GM18858 (cell line): Measurements from ENCODE around the gene GLB1L2.

Source experiments
- ATAC-seq: cut with Tn5 transposase; IDR thresholded peaks from one replicate; pipeline ENCODE4 v1.9.1; 2021; ENCODE audit not compliant: unreplicated experiment

The GLB1L2 gene

GRCh38 chr11:134346101-134346975 is 14.6 kb downstream of the GLB1L2 start:
- ATAC-seq, result no peak

DNA sequence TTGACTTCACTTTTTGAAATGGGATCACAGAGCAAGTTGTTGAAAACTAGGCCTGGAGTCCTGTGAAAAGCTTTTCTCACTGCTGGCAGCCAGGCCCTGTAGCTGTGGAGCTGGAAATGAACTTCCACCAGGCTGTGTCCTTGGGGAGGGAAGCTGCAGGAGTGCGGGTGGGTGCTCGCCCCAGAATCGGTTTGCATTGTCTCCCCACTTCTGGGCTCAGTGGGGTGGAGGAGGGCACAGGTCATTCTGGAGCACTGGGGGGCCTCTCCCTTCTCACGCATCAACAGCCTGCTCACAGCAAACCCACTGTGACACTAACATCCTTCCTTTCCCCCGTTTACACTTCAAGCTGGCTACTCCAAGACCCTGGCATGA is 15.2 kb downstream of the GLB1L2 start:
- ATAC-seq, result no peak

DNA sequence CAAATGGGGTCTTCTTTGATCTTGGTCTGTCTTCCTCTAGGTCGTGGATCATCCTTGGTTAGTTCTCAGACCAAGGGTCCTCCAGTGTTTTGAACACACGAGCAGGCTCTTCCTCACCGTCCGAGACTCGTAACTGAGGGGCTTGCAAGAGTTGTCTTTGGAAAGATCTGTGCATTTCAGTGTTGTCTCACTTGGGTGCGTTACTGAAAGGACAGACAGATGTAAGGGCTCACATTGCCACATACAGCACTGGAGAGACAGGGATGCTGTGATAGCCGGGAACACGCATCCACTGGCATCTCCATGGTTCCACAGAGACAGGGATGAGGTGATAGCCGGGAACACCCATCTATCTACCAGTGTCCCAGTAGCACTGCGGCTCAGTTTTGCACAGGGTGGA is 15.7 kb downstream of the GLB1L2 start:
- ATAC-seq, result no peak

GRCh38 chr11:134349109-134349801 is 17.5 kb downstream of the GLB1L2 start:
- ATAC-seq, result no peak

DNA sequence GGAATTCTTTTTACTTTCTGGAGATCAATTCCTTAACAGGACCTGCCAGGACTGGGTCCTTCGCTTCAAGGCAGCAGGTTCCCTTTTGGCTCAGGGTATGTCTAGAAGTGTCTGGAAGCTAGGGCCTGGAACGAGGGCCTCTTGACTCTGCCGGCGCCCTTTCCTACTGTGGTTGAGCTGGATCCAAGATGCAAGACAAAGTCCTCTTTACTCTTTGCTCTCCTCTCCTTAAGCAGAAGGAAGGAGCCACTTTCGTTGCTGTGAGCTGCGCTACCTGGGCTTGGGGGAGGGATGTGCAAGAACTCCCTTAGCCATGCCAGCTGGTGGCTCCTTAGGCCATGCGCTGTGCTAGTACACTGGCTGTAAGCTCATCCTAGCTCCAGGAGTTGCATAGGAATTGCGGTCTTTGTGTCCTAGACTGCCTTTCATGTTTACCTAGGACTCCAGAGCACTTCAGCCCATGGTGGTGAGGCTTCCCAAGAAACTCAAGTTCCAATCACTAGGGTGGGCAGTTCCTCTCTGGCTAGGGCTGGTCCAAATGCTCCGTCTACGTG is 18.1 kb downstream of the GLB1L2 start:
- no peak for ATAC-seq

DNA sequence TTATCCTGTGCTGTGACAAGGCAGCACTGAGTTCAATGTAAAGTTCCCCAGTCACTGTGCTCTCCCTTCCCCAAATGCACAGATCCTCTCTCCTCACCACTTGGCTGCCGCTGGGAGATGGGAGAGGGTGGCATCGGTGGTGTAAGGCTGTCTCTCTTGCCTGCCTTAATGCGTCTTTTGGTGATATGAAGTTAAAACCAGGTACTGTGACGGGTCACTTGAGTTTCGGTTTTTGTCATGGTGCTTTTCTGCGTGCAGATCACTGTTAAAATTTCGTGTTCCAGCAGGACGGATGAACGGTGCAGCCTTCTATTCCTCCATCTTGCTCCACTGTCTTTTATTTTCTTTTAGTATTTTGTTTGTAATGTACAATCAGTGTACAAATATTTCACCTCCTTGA is 18.6 kb downstream of the GLB1L2 start:
- no peak for ATAC-seq

GRCh38 chr11:134352111-134352510 is 20.3 kb downstream of the GLB1L2 start:
- ATAC-seq, result no peak

DNA sequence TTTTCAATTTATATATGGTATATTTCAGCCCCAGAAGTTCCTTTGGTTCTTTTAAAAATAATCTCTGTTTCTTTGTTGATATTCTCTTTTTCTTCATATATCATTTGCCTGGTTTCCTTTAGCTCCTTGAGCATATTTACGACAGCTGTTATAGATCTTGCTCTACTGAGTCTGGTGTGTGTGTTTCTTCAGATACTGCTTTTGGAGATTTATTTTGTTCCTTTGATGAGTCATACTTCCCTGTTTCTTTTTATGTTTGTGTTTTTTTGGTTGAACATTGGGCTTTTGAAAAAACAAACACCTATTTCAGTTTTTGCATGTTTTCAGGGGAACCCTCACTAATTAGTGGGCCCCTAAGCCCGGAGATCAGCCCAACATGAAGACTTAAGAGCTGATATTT is 23.3 kb downstream of the GLB1L2 start:
- ATAC-seq, result no peak

GRCh38 chr11:134355656-134356055 is 23.9 kb downstream of the GLB1L2 start:
- no peak for ATAC-seq

DNA sequence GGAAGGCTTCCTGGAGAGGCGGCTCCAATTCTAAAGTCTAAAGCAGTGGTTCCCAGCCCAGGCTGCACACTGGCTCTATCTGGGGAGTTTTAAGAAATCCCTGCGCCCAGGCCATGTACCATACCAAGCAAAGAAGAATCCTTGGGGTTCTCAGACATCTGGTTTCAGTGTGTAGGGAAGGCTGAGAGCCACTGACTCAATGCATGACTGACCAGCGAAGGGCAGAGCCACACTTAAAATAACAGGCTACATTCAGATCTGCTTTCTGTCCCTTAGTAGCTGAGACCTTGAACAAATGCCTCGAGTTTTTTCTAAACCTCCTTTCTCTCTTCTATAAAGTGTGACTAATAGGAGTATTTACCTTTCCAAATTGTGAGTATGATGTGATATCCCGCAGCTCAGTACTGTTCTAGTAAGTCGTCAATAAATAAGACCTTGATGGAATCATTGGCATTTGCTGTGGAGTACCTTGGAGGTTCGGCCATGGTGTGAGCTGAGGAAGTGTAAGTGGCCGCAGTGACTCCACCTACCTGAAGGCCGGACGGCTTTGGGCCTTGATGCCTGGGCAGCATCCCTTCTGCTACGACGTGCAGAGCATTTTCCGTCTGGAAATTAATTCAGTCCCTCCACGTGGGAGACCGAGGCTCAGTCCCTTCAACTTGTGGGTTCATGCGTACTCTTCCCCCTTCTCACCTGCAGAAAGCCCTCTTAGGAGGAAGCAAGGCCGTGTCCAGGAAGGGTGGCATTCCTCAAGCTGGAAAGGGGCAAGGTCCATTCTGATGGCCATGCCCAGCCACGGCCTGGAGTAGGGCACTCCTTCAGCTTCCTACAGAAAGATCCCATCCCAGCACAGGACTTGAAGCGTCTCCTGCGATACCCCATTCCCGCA is 25.1 kb downstream of the GLB1L2 start:
- ATAC-seq, result no peak

GRCh38 chr11:134357545-134357839 is 25.7 kb downstream of the GLB1L2 start:
- no peak for ATAC-seq

DNA sequence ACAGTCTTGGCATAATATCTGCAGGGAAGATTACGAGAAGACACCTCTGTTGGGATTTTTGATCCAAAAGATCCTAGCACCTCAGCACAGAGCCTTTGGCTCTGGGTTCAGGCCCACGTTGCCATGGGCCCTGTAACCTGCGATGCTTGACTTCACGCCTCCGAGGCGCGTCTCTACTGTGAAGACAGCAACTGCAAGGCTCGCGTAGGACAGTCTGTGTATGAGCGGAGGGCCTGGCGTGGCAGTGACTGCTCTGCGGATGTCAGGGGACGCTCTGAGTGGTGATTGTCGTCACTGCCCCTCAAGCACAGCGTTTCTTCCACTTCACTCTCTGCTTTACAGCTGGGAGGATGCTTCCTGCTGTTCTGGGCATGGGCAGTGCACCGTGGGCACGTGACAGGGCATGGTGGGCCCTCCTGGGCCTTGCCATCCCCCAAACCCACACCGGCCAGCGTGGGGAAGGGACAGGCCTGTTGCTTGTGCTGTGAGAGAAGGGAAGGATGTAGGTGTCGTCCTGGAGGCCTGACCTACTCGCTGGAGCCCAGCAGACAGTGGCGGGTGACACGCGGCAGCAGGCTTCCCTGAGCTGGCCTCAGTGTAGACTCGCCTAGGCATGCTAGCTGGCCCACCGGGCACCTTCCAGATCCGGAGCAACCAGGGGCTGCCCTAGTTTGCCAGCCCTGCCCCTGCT is 26.5 kb downstream of the GLB1L2 start:
- ATAC-seq, result no peak

DNA sequence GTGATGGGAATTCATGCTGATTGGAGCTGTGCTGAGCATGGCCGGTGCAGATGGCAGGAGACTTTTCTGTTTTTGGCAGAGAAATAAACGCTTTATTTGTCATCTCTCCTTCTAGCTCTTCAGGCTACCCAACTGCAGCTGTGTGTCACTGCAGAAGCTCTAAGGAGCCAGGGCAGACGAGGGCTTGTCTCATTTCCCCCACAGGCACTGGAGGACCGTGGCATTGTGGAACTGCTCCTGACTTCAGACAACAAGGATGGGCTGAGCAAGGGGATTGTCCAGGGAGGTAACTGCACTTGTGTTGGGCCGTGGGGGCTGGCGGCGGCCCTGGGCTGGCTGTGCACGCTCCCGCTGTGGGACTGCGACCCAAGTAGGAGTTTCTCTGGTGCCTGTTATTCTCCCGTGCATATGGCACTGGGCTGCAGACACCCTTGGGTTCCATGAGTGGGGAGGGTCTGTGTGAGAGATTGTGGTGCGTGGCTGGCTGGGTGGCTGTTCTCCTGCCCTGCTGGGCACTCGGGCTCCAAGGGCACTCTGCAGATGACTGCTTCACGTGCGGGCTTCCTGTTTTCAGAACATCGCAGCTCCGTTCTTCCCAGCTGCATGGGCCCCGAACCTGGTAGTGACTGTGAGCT is 27.2 kb downstream of the GLB1L2 start:
- no peak for ATAC-seq

GRCh38 chr11:134359646-134360045 is 27.9 kb downstream of the GLB1L2 start:
- no peak for ATAC-seq

GRCh38 chr11:134360050-134360835 is 28.5 kb downstream of the GLB1L2 start:
- ATAC-seq, result no peak

DNA sequence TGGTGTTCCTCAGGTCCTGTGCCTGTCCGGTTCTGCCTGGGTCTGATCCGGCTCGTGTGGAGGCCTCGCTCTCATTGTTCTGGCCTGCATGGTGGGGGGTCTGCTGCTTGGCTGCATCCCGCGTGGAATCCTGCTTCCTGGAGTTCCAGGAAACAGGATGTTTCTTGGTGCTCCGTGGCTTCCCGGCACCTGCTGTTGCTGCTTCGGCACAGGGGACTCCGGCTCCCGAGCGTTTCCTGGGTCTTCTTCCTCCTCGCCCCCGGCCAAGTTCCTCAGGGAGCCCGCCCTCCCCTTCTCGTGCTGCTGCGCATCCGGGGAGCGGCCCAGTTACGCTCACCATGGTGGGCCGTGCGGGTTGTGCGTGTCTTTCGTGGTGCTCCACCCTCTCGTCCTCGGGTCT is 29.9 kb downstream of the GLB1L2 start:
- ATAC-seq, result no peak

- ATAC-seq, result no peak
These were observed 30.6 kb downstream of the GLB1L2 start for GRCh38 chr11:134362192-134362901.

GRCh38 chr11:134363161-134363560 is 31.4 kb downstream of the GLB1L2 start:
- ATAC-seq, result no peak

- ATAC-seq, result no peak
These were observed 31.8 kb downstream of the GLB1L2 start for GRCh38 chr11:134363592-134363991.
